ENCODE results near the gene NPIPB12. TPM values are rescaled to one million over a fixed set of nuclear protein-coding genes. Genes with fewer than 3 reads are reported as not detected.

Gene NPIPB12
- total RNA-seq, 2 donors from 2014 or later = 101 to 105 TPM

Other genes with a start within 250 kb of the NPIPB12 start
- 1 to 10 TPM; 2.1 to 3.9 TPM for gene NPIPB11, start 99.7 kb downstream of the NPIPB12 start, total RNA-seq
- 10 to 100 TPM; 19.8 to 25.1 TPM for gene BOLA2, start 52.1 kb downstream of the NPIPB12 start, total RNA-seq
- 100 to 1,000 TPM in 1 of 2 donors, 10 to 100 TPM in 1; 85.2 to 110 TPM for gene SLX1B, start 51.9 kb downstream of the NPIPB12 start, total RNA-seq
- gene SULT1A4, start 46.5 kb downstream of the NPIPB12 start, total RNA-seq = 1 to 10 TPM; 2.1 to 3.8 TPM
- gene SPN, start 156.8 kb upstream of the NPIPB12 start, total RNA-seq = 100 to 1,000 TPM; 137 to 173 TPM
- gene QPRT, start 172.8 kb upstream of the NPIPB12 start, total RNA-seq = 1 to 10 TPM; 3.2 to 4.3 TPM
- 10 to 100 TPM; 15.9 to 23.5 TPM for gene C16orf54, start 239.6 kb upstream of the NPIPB12 start, total RNA-seq

Measured in activated T-helper 17 cell treated with anti-CD3 and anti-CD28 coated beads, Interleukin-2, amount 50 U/mL, for 72 hours (primary cell).